Measurements from ENCODE around the gene PARG.
"Not testable (repeated sequence)": the region's sequence is repeated elsewhere in the genome, so short reads cannot be mapped to it uniquely, and the experiment has no call there.

- not testable (repeated sequence) for TF ChIP-seq REST (IDR thresholded peaks at IDR 0.05); CTCF (IDR thresholded peaks at IDR 0.05; ENCODE audit: low read depth, low read length, missing input control); RAD21 (IDR thresholded peaks at IDR 0.05); SP1 (IDR thresholded peaks at IDR 0.05); YY1 (IDR thresholded peaks at IDR 0.05); JUND (IDR thresholded peaks at IDR 0.05); ZBTB33 (IDR thresholded peaks at IDR 0.05); MAX (IDR thresholded peaks at IDR 0.05); EGR1 (IDR thresholded peaks at IDR 0.05; ENCODE audit: low read depth in 2 of 2); HNF4G (IDR thresholded peaks at IDR 0.05); ATF3 (IDR thresholded peaks at IDR 0.05); TAF1 (conservative IDR thresholded peaks at IDR 0.05); GABPA (IDR thresholded peaks at IDR 0.05 in 1 of 2, conservative IDR thresholded peaks at IDR 0.05 in 1 of 2); NR2F2 (IDR thresholded peaks at IDR 0.05)
These were observed 25.4 kb downstream of the PARG start for GRCh38 chr10:49916451-49916850.
